GM12875 (cell line): ENCODE results near the gene TDRD9.

Source experiments
- H3K4me3 ChIP-seq: one replicate; pipeline ENCODE4 v1.5.1; 2011; ENCODE audit warnings: low read depth, low read length, control low read depth
- TF ChIP-seq, protein P1 (sequence below): IDR thresholded peaks from 2 replicates; pipeline ENCODE4 v1.5.1; 2011; ENCODE audit warnings: low read depth, mild to moderate bottlenecking, control low read depth, inconsistent platforms, low read length, moderate library complexity, borderline replicate concordance; ENCODE audit not compliant: insufficient read depth

The TDRD9 gene

DNA sequence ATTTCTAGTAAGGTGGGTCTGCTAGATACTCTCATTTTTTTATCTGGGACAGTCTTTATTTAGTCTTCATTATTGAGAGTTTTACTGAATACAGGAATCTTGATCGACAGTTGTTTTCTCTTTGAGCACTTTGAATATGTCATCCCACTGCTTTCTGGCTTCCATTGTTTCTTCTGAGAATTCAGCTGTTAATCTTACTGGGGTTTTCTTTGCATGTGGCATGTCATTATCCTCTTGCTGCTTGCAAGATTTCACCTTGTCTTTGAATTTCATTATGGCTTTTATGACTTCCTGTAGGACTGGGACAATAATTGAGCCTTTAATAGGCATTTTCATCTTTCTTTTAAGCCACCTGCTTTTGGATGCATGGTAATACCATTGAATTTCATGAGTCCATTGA lies 60.8 kb downstream of the TDRD9 start:
- TF ChIP-seq, protein P1, sequence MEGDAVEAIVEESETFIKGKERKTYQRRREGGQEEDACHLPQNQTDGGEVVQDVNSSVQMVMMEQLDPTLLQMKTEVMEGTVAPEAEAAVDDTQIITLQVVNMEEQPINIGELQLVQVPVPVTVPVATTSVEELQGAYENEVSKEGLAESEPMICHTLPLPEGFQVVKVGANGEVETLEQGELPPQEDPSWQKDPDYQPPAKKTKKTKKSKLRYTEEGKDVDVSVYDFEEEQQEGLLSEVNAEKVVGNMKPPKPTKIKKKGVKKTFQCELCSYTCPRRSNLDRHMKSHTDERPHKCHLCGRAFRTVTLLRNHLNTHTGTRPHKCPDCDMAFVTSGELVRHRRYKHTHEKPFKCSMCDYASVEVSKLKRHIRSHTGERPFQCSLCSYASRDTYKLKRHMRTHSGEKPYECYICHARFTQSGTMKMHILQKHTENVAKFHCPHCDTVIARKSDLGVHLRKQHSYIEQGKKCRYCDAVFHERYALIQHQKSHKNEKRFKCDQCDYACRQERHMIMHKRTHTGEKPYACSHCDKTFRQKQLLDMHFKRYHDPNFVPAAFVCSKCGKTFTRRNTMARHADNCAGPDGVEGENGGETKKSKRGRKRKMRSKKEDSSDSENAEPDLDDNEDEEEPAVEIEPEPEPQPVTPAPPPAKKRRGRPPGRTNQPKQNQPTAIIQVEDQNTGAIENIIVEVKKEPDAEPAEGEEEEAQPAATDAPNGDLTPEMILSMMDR, result no peak
- H3K4me3 ChIP-seq, result no peak overlapping the region

DNA sequence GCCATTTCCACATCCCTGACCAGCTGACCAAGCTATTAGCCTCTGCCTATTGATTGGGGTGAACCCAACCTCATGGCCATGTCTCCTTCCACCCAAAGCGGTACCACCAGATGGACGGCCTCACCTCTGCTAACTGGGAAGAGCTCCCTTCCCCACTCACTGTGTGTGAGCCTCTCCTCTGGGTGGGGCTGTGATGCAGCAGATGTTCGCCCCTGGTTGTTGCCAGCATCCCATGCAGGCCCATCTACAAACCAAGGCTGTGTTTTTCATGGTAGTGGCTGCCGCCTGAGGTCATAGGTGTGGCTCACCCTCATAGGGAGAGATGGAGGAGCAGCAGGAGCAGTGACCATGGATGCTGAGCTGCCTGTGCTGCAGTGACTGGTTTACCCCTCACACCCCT lies 61.7 kb downstream of the TDRD9 start:
- TF ChIP-seq, protein P1, result no peak
- no peak overlapping the region for H3K4me3 ChIP-seq

GRCh38 chr14:103994535-103995184 lies 66.4 kb downstream of the TDRD9 start:
- TF ChIP-seq, protein P1, result no peak
- H3K4me3 ChIP-seq, result no peak overlapping the region

DNA sequence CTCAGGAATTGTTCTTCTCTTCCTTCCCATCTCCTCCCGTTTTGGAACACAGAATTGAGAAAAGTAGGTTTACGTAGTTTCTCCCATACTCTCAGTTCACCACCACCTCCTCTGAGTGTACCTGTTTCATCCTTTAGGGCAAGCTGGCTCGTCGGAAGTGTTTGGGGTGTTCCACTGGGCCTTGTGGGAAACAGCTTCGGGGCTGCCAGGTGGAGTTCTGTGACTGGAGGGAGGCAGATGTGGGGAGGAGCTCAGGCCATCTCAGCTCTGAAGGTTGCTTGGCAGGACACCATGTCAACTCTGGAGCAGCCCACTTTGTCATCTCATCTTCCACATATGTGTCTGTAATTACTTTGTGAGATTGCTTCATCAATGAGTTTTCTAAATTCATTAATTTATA lies 67.6 kb downstream of the TDRD9 start:
- TF ChIP-seq, protein P1, result no peak
- no peak overlapping the region for H3K4me3 ChIP-seq

DNA sequence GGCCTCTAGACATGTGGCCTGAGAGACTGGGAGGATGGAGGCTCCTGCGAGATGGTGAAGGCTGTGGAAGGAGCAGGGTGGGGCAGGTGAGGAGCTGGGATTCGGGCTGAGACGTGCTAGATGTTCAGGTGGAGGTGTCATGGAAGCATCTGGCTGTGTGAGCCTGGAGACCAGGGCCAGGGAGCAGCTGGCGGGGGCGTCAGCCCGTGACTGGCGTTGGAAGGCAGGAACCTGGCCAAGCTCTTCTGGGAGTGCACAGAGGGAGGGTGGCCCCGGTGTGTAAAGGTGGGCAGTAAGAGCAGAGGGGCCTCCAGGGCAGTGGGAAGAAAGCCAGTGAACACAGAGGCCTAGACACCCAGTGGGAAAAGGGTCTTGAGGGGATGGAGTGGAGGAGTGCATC lies 69.1 kb downstream of the TDRD9 start:
- TF ChIP-seq, protein P1, result no peak
- H3K4me3 ChIP-seq, result no peak overlapping the region

DNA sequence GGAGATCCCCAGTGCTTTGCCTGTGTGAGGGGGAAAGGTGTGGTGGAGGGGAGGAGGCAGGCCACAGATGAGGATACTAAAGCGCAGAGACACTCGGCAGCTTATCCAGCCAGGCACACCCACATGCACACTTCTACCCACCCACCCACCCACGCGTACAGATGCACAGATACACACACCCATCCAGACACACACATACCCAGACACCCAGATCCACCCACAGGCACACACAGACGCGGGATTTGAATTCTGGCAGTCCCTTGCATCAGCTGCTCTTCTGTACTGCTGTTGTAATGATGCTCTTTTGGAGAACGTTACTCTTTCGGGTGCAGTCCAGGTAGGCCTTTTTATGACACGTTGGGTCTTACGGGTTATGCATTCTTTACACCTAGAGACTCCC lies 69.8 kb downstream of the TDRD9 start:
- no peak overlapping the region for H3K4me3 ChIP-seq
- TF ChIP-seq, protein P1, result no peak

- TF ChIP-seq, protein P1, result no peak
- H3K4me3 ChIP-seq, result no peak overlapping the region
These were observed 71.7 kb downstream of the TDRD9 start for GRCh38 chr14:103999795-104000440.
